Endometrial microvascular endothelial cells (primary cell): ENCODE results near the gene CORO1C. TPM values are rescaled to one million over a fixed set of nuclear protein-coding genes. Genes with fewer than 3 reads are reported as not detected.

Experiments
- in situ Hi-C: cut with HindIII; loops from 2 replicates; pipeline ENCODE4 v1.10.0; 2017; ENCODE audit warnings: low sequenced_read_pairs, low pct_unique_long_range_greater_than_20kb; ENCODE audit errors: inconsistent ontology term
- total RNA-seq: library from RNA; depleted of rRNA; stranded (reverse); fragments of >200 nt; gene quantifications from one replicate; pipeline ENCODE4 v1.2.3, GENCODE V29; 2015; ENCODE audit errors: inconsistent ontology term

CORO1C gene
- total RNA-seq, 1 donor from 2014 or later = 178 TPM

DNA sequence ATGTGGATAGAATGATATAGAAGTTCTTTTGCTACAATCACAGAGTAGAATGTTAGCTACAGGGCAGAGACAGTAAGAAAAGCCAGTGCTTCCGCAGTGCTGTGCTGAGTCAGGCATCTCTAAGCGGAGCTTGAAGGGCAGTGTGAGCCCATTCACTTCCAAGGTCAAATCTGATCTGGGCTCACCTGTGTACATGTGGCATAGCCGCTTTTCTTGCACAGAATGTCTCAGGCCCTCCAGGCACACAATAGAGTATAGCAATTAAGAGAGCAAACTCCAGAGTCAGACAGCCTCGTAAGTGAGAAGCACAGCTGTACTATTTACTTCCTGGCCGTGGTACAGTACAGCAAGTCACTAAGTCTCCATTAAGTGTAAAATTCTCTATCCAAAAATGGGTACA lies 26.8 kb downstream of the CORO1C start:
- in situ Hi-C loops = no loop called here

DNA sequence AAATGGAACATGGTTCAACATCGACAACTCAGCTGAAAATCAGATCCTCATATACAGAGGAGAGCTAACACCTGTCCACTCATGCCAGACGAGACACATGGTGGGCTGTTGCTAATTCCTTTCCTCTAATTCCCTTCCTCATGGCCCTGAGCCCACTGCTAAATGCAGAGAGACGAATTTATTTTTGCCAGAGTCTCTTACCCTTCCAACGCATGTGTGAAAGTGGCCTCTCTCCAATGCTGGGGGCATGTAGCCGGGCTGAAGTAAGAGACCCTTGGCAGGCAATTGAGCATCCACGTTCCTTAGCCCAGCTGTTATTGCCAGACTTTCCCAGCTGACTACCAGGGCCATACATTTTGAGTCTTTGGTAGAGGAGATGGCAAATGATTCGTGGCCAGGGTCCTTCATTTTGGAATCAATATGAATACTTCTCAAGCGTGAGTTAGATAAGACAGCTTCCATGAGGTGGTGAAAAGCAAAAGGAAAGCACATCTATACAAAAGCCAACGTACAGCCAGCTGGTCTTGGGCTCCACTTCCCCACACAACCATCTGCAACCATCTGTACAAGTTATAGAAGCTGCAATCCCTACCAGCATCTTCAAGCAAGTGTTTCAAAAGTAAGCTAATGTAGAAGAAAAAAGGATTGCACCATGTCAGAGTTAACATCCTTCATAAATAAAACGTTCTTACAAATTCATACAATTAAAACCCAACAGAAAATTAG lies 28.6 kb downstream of the CORO1C start:
- in situ Hi-C loops = no loop called here

DNA sequence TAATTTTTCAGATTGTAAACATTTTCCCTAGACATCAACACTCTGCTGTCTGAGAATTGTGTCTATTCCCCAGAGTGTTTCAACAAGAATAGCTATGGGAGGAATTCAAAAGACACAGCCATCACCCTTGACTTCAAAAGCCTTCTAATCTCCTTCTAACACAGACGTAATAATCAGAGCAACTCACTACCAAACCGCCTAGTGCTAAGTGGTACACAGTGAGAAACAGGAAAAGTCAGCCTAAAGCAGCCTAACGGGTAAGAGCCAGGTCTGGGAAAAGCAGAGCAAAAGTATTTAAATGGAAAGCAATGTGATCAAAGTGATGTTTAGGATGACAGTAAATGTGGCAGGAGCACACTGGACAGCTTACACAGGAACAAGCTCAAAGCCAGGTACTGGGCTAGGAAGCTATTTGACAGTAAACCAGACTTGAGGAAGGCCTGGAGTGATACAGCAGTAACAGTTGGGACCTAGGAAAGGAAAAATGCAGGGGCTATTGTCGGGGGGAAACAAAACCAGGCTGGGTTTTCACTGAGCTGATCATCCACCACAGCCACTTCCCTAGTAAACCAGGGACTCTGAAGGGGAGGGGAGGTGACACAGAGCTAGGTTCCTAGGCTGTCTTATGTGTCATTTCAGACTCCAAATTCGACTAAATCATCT lies 29.4 kb downstream of the CORO1C start:
- in situ Hi-C loops = no loop called here

DNA sequence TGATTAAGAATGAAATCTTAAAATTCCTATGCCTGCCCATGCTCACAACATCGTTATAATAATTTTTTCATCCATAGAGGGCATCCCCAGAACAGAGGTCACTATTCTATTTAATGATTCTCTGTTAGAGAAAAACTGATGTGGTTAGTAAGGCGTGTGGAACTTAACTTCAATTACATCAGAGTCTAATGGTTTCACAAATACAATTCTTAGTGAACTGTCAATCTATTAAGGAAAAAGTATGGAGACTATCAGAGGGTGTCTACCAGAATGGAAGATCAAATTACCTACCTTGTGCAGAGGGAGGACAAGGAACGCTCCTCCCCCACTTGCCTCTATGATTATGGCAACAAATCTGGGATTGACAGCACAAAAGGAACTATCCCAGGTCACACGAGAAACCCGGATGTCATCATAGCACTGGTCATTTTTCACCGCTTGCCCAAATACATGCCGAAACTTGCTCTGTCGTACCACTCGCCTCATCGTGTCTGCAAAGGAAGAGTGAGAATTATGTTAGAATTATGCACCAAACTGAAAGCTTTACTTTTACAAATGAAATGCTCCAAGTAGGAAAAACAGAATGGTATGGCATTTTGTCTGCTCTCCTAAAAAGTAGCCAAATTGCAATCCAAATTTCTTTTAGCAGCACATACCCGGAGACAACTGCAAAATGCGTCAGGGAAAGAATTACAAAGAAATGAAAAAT lies 30.3 kb downstream of the CORO1C start:
- in situ Hi-C loops = no loop called here

DNA sequence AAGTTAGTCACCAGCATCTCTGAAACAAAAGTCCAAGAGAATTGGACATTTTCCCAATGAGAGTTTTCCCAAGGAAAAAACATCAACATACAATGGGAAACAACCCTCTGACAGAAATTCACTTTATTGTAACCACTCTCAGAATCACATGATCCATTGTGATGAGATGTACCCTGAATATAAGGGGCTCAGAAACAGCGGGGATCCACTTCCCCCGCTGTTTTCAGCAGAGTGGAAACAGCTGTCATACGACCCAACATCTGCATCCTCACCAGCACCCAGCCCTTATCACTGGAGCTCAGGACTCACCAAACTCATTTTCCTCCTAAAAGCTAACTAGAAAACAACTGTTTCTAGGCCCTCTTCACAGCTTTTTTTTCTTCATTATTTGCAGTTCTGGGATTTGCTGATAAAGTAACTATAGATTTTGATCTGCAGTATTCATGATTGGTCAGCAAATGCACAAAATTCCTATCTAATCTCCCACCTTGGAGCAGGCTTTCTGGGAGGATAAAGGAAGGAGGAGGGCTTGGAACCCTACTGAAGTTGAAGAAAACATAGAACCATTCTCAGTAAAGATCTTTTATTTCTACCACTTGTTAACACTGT lies 31.3 kb downstream of the CORO1C start:
- in situ Hi-C loops = no loop called here

DNA sequence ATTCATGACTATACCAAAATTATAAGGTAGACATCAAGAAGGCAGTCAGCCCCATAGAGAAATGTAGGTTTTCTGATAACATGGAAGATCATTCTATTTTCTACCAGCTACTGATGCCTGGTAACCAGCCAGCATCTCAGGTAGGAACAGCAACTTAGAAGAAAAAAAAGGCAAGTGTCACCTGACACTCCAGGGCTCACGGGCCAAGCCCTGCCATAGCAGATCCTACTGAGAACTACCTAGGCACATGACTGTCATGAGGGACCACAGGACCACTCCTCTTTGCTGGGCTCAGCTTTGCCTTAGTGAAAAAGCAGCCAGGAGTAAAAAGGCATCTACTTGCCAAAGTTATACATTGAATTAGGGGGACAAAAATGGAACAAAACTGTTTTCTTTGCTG lies 33.4 kb downstream of the CORO1C start:
- in situ Hi-C loops = no loop called here

DNA sequence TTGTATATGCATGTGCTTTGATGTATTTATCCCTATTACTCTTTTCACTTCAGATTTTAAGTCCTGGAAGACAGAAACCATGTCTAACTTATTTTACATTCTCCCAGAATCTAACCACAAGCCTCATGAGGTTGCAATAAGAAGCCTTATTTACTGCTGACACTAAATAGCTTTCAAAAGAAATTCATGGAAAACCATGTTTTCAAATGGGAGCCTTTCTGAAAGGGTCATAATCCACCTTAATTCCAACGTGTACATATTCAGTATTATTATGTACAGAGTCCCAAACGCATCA lies 34.4 kb downstream of the CORO1C start:
- in situ Hi-C loops = no loop called here

DNA sequence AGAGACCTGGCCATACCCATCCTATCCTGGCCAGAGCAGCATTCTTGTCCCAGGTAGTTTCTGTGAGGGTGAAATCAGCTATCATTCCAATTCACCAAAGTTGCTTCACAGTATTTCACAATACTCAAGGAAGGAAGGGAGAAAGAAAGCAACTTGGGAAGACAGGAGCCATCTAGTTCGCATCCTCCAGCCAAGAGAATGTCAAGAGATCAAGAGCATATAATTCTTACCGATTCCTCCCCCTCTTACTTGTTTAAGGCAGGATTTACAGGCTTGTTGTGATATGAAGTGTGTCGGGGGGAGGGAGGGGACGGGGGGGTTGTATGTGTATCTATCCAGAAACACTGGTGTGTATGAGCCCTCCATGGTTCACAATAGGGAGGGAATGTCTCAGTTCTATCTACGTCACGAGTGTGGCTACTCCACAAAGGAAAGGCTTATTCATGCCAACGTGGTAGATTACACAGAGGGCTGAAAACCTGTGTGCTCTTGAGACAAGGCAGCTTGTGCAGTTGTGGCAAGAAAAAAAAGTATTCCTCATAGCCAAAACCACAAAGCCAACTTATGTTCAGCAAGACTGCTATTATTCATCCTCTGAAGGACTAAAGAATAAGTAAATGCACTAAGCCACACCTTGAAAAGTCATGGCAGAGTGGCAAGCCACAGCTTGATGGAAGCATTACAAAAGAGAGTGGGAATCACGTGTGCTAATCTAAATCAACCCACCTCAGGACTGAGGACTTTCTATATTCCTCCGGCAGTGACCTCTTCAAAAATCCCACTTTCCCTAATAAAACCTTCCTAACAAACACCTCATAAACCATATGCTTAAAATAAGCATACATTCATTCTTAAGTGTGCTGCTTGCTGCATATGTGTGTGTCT lies 35.0 kb downstream of the CORO1C start:
- in situ Hi-C loops = no loop called here

DNA sequence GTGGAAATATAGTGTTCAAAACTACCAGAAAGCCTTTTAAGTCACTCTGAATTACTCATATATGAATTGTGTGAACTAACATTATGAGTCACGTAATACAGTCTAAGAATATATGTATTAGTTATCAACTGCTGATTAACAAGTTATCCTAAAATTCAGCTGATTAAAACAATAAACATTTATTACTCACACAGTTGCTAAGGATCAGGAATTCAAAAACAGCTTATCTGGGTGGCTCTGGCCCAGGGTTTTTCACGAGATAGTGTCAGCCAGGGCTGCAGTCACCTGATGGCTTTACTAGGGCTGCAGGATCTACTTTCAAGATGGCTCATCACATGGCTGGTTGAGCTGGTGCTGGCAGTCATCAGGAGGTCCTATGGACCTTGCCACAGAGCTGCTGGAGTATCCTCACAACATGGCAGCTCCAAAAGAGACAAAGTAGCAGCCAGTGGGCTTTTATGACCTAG lies 36.5 kb downstream of the CORO1C start:
- in situ Hi-C loops = no loop called here

DNA sequence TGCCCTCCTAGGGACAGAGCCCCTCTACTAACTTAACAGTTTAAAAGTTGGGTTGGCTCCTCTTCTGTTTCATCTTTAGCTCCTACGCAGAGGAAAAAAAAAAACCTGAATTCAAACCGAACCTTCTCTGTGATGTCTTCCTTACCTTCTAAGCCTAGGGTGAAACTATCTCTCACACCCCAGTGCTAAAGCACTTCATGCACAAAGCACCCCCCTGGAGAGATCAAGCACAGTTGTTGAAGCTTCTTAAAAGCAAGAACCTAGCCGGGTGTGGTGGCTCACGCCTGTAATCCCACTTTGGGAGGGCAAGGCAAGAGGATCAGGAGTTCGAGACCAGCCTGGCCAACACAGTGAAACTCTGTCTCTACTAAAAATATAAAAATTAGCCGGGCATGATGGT lies 37.6 kb downstream of the CORO1C start:
- in situ Hi-C loops = no loop called here

DNA sequence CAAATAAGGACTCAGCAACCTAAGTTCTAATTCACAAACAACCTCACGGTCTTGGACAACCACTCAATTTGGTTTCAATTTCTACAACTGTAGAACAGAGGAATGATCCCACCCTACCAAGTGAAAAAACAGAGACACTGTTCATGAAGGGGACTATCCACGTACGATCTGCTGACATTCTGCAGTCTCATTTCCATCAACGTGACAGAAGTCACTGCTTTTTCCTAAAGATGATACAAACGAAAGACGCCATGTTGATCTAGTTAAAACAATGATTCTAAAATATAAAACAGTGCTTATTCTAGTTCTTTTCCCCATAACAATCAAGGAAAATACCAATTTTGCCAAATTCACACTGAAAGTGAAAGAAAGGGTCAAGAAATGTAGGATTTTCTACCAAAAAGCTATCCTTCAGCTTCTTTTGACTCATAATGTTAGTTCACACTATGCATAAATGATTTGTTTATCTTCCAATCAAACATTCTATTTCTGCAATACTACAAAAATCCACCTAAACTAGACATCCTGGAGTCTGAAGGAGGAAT lies 38.1 kb downstream of the CORO1C start:
- in situ Hi-C loops = no loop called here

DNA sequence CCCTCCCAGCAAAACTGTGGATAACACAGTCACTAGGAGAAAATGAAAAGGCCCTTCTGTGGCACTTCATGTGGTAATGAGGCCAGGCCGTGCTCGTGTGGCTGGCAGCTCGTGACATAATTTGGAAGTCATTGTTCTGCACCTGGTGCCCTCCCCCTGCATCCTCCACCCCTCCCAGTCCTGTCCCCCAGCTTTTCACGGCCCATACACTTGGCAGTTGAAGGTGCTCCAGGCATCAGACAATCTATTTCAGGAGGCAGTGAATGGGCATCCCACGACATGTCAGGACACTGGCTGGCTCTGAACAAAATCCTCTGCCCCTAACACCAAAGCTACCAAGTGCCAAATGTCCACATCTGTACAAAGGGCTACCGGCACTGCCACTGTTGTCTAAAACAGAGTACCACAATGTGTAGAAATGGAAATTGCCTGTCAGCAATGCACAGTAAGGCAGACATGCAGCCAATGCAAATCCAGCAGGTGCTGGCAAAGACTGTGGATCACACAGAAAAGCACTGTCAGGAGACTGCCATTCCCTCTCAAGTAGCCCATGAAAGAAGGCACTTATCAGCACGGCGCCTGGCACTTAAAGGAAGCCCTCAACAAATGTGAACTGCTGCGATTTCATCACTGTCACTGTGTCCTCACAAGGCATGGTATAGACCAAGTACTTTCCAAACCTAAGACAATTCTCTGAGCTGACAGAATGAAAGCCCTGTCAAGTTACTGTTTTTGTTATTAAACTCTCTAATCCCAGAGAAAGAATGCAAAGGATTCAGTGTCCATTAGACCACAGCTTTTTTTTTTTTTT lies 39.1 kb downstream of the CORO1C start:
- in situ Hi-C loops = no loop called here

DNA sequence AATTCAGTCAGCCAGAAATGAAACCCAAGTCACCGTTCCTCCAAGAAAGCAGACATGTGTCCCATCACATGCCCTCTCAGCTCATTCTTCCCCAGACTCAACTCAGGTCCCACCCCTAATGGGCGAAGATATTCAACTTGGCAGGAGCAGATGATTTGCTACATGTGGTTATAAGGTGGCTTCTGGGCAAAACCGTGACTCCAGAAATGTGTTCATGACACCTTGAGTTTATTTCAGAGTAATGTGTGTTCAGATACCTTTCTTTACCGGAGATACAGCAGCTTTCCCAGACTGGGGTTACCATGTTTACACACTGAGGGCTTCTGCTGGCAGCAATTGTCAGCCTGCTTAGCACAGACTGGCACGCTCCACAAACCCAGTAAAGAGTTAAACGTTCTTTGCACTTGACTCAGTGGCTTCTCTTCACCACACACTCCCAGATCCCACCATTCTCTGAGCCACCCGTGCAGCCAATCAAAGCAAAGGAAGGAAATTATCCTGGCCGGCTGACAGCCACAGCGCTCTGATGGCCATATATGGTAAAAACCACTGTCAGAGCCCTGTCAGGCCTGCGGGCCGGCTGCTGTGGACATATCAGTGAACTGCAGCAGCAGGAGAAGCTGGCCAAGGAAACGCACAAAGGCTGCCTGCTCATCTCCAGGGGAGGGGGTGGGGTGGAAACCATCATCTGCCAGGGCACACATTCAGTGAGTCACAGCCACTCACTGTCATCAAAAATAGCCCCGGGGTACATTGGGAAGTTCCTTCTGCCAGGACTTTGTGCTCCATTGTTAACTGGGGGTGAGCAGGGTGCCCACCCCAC lies 39.9 kb downstream of the CORO1C start:
- in situ Hi-C loops = no loop called here

DNA sequence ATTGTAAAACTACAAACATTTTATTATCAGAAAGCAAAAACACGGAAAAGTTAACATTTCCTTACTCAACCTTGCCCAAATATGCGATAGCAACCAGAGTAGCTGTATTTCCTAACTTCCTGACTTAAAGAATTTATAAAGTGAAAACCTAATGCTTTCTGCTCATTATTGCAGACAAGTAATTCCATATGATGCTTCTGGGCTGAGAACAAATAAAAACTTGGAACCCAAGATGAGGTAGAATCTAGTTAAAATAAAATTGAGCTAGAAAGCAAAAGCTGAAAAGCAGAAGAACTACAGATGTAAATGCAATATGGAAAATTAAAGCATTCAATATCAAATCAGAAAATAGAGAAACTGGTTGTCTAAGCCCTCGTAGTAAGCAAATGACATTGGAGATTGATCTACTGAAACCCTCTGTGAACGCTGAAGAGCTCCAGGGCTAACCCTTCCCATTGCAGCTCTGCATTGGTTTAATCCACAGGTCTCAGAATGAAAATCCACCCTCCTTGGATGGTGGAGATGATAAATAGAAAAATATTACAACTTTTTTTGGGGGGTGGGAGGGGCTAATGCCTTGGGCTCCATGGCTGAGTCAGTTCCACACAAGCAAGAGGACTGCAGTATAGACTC lies 40.7 kb downstream of the CORO1C start:
- in situ Hi-C loops = no loop called here

DNA sequence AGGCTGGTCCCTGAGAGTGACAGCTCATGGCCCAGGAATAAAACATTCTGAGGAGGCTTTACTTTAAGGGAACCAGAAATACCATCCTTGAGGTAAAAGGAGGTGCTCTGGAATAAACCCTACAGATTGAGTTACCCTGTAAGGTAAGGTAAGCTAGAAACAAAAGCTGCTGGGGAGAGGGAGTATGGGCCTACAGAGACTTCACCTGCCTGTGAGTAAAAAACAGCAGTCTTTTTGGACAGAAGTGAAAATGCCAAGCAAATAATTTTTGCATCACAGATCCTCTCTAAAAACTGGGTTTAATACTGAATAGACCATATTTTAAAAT lies 41.2 kb downstream of the CORO1C start:
- in situ Hi-C loops = no loop called here

DNA sequence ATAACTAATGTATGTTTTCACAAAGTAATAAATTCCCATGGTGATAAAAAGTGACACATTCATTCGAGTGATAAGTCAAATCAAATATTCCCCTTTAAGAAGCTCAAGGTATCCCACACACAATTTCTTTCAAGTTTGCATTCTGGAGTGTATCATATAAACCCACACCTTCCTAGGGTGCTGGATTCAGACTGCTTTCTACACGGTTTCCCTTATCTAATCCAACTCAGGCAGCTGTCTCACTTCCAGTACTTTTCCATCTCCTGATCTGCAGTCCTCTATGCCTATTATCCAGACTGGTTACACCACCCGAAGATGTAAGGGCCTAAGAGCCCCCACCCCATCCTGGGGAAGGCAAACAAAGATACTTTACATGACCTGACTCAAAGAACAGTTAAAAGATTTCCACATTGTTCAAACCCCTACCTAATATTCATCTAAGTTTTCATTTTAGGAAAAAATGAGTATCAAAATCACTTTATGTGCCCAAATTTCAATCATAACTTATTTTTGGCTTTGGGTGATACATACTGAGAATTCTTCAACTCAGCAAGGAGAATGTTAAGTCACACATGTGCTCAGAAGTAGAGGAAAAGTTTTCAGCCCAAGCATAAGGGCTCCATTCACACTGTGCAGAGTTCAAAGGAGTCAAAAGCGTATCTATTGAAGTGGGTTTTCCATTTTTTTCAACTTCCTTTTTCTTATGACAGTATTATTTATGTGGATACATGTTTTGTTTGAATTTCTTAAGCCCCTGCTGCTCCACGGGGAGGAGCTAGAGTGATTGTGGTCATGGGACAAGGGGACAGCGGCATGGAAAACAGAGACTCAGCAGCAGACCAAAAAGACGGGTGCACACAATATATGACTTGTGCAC lies 41.8 kb downstream of the CORO1C start:
- in situ Hi-C loops = no loop called here
